HUDEP-2 (cell line): ENCODE results near the gene PRMT7.

Experiments used
- DNase-seq, 76 experiments: peaks; one replicate each; lab custom pipeline; 2025; ENCODE audit not compliant: unreplicated experiment in 76 of 76; lab: John Stamatoyannopoulos, UW

Gene PRMT7

GRCh38 chr16:68361485-68361884 lies 50.7 kb downstream of the PRMT7 start:
- no peak for DNase-seq

- no peak for DNase-seq
Measured at GRCh38 chr16:68362262-68362913, 51.6 kb downstream of the PRMT7 start.

DNA sequence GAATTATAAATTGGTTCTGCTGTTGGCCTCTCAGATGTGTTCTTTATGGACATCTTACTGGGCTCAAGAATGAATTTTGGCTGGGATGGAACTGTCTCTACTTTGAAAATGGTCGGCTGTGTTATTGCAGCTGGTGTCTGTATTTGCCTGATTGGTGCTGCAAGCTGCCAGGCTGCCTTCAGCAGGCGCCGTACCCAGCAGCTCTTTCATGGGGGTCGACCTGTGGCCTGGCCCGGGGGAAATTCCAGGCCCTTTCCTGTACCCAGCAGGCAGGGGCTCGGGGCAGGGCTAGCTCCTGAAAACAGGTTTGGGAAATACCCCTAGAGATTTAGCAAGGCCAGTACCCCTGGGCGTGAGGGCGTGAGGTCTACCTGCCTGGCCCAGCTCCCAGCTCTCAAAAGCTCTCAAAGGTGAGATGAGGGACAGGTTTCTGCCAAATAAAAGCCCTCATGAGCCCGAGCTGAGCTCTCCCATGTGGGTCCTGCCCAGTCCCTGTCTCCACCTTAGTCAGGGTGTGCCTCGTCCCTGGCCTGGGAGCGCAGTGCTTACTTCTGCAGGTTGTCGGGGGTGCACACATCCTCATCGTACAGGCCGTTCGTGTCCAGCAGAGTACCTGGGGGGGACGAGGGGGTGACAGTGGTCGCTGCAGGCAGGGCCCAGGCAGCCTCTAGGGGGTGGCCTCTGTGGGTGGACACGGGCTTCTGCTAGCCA lies 52.3 kb downstream of the PRMT7 start:
- no peak for DNase-seq

GRCh38 chr16:68363658-68364521 lies 53.1 kb downstream of the PRMT7 start:
- no peak for DNase-seq

DNA sequence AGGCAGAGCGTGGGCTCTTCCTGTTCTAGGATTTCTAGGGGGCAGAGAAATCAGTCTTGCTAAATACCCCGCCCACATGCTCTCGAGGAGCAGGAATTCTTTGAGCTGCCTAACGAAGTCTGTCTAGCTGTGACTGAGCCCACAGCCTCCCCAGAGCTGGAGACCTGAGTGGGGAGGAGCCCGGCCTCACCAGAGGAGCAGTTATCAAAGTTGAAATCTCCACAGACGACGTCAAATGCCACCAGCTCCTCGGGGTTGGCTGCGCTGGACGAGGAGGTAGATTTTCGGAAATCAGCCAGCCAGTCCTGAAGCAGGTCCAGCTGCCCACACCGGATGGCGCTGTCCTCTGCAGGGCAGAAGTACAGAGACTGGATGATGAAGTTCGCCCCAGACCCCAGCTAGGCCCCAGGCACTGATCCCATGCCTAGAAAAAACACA lies 53.8 kb downstream of the PRMT7 start:
- DNase-seq = no peak

- DNase-seq = no peak
Measured at GRCh38 chr16:68365167-68365817, 54.5 kb downstream of the PRMT7 start.

GRCh38 chr16:68366062-68366461 lies 55.2 kb downstream of the PRMT7 start:
- no peak for DNase-seq

DNA sequence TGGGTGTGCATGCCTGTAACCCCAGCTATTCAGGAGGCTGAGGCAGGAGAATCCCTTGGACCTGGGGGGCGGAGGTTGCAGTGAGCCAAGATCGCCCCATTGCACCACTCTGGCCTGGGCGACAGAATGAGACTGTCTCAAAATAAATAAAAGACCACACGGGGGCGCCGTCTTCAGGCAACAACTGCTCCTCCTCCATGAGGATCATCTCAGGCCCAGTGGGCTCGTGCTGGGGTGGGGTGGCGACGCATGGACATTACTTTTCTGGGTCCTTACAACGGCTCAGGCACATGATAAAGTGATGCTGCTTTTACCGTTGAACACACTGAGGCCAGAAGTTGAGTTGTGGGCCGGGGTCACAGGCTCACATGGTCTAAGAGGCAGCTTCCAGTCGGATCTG lies 56.2 kb downstream of the PRMT7 start:
- peak in 44 of 76 experiments; percentile 2 to 54 (median 26) for DNase-seq

DNA sequence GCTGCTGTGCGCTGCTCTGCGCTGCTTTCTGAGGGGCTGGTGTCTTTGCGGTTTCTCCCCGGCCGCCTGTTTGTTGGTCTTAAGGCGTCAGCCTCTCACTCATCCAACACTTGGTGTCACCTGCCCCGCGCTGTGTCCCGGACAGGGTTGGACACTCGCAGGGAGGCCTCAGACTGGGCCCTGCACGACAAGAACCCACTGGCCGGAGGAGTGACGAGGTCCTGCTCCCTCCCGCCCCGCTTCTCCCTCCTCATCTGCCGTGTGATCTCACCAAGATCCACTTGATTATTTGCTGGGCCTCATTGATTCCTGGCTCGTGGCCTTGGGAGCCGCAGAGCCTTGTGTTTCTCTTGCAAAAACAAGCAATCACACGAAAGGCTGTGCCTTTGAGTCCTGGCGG lies 56.6 kb downstream of the PRMT7 start:
- DNase-seq = no peak

DNA sequence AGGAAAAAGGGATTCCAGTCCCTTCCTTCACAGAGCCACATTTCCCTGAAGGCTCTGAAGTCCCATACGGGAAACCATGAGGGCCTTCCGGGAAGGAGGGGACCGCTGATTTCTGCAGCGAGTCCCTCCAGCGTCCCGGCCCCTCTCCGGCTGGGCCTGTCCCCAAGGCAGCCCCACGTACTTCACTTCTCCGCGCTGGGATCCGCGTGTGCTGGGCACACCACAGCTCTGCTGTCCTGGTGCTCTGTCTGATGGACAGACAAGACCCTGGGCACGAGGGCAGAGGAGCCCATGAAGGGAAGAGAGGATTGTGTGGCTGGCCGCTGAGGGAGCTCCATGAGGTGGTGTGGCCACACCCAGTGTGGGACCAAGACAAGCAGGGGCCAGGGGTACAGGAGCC lies 57.1 kb downstream of the PRMT7 start:
- no peak for DNase-seq

GRCh38 chr16:68368301-68368888 lies 57.6 kb downstream of the PRMT7 start:
- DNase-seq = no peak

DNA sequence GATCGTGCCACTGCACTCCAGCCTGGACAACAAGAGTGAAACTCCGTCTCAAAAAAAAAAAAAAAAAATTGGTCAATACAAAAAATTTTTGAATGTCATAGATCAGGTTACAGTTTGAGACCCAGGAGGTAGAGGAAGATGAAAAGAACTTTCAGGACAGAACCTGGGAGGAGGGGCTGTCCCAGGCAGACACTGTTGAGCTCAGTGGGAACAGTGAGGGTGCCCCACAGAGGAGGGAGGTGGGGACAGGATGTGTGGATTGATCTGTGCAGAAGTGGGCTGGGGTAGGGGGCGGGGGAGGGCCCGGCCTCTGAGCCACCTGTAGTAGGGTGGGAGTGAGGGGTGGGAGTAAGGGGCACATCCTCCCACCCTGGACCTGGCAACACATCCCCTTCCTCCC lies 58.3 kb downstream of the PRMT7 start:
- no peak for DNase-seq

GRCh38 chr16:68369697-68370580 lies 59.1 kb downstream of the PRMT7 start:
- no peak for DNase-seq

- DNase-seq = no peak
Measured at GRCh38 chr16:68370581-68371275, 59.9 kb downstream of the PRMT7 start.

DNA sequence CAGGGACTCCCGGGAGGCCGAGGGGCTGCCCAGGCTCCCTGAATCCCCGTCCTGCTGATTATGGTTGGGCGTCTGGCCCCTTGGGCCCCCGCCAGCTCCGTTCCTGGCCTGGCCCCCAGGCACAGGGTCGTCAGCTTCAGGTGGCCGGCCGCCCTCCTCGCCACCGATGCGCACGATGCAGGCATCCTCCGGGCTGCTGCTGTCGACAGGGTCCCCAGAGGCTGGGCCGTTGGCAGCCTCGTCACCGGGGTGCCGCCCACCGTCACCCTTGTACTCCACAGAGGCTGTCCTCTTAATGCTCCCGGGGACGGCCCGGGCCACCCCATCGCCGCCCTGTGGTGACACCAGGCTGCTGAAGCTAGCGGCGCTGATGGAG lies 60.4 kb downstream of the PRMT7 start:
- no peak for DNase-seq

DNA sequence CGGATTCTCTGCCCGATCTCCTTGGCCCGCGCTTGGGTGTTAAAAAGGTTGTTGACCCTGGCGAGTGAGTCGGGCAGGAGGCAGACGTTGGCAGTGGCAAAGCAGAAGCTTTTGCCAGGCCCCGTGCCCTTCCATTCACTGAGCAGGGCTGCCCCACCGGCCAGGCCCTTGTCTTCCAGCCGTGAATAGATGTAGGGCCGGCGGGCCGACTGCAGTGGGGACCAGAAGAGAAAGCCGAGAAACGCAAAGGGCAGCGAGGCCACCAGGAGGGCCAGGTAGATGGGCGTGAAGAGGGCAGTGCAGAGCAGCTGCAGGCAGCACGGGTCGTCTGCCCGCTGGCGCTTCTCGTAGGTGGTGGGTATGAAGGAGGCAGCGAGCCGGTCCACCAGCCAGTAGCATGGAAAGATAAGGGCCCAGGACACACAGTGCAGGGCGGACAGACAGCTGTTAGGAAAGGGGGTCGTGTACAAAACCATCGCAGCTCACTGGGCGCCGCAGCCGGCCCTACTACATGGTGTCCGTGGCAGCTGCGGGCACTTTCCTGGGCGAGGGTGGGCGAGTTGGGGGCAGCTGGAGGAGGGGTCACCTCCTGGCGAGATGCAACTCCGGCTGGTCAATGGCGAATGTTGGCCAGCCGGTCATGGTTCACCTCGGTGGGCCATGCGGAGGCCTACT lies 61.0 kb downstream of the PRMT7 start:
- no peak for DNase-seq

DNA sequence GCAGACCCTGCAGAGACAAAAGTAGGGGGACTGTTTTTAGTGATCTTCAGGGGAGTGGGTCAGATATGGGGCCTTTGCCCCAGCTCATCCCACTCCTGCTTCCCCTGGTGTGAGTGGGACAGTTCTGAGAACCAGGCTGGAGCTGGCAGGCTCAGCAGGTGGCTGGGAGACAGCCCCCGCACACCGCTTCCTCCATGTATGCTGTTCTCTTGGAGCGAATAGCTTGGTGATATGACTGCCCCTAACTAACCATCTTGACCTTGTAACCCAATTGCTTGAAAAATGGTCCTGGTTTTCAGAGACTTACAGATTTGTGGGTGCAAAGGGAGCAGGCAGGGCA lies 61.5 kb downstream of the PRMT7 start:
- no peak for DNase-seq

DNA sequence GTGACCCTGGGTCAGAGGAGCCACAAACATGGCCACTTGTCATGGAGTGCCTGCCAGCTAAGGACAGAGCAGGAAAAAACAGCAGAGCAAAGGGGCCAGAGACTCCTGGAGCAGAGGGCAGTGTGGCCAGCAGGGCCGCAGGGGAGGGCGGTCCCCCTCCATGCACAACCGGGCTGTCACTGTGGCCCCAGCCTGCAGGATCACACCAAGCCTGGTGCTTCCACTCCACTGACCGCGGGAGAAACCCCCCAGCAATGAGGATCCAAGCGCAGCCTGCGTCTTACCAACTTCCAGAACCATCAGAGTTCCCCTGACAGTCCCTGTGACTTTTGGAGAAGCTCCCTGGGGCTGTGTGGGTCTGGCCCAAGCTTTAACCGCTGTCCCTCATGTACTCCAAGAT lies 62.0 kb downstream of the PRMT7 start:
- DNase-seq = no peak
